GM13977 (cell line): ENCODE results near the gene OR11L1.

Source experiments
- DNase-seq: peaks from one replicate; pipeline ENCODE4 v3.0.0; 2012; ENCODE audit warnings: low spot score
- CTCF ChIP-seq: IDR thresholded peaks from 2 replicates; pipeline ENCODE4 v1.5.1; 2012; ENCODE audit warnings: mild to moderate bottlenecking, control low read depth; ENCODE audit not compliant: insufficient read depth; ENCODE audit errors: extremely low read depth, missing control alignments
- in situ Hi-C: fragments of 300-500 bp; cut with MboI; formaldehyde crosslinking; loops from one replicate; pipeline ENCODE4 v1.12.0; 2022; ENCODE audit warnings: low sequenced_read_pairs, low pct_unique_long_range_greater_than_20kb, mixed read lengths, inconsistent platforms; ENCODE audit not compliant: unreplicated experiment

The OR11L1 gene

GRCh38 chr1:247824023-247824422 lies 17.7 kb downstream of the OR11L1 start, which contains the start of gene OR14A16:
OR14A16 (minus strand) TSS chr1:247824119; CDS start chr1:247815729, 8,390 bp downstream.
- in situ Hi-C loops, result no loop called here
- no peak for TF ChIP-seq CTCF
- DNase-seq, result no peak

GRCh38 chr1:247822060-247822459 lies 19.6 kb downstream of the OR11L1 start:
- in situ Hi-C loops, result no loop called here
- DNase-seq, result no peak
- no peak for TF ChIP-seq CTCF

GRCh38 chr1:247812637-247813036 lies 29.1 kb downstream of the OR11L1 start:
- no peak for TF ChIP-seq CTCF
- no peak for DNase-seq
- in situ Hi-C loops, result no loop called here

- no peak for DNase-seq
- in situ Hi-C loops, result no loop called here
- no peak for TF ChIP-seq CTCF
These were observed 44.2 kb downstream of the OR11L1 start for GRCh38 chr1:247797518-247797917.
